Measurements from ENCODE around the gene RASAL2. TPM values are rescaled to one million over a fixed set of nuclear protein-coding genes. Genes with fewer than 3 reads are reported as not detected.

The RASAL2 gene
- total RNA-seq, 1 experiment from 2014 or later, result 22.2 TPM

- Histone ChIP-seq H4K5ac (ENCODE audit: insufficient read length, low read depth, low read length) (no peak overlapping the region), H3K9ac (ENCODE audit: extremely low read depth, insufficient read length, low read length) (no peak overlapping the region), H4K20me1 (ENCODE audit: control insufficient read depth, insufficient read depth, insufficient read length) (no peaks in the 10 kb centered on the region), H3K4me2 (ENCODE audit: insufficient read depth, insufficient read length, low read length) (no peak overlapping the region), H3K4me1 (ENCODE audit: insufficient read depth, low read length) (no peaks in the 10 kb centered on the region), H2BK120ac (ENCODE audit: low read depth, low read length, poor library complexity, severe bottlenecking) (no peak overlapping the region), H3K27me3 (ENCODE audit: insufficient read depth, low read length) (no peaks in the 10 kb centered on the region), H2BK15ac (ENCODE audit: low read depth, low read length) (no peak overlapping the region), H3K23ac (ENCODE audit: insufficient read length, low read depth, low read length) (no peak overlapping the region), H3K56ac (ENCODE audit: insufficient read length, low read depth, low read length) (no peak overlapping the region), H3K18ac (ENCODE audit: insufficient read length, low read depth, low read length) (no peak overlapping the region), H4K91ac (ENCODE audit: insufficient read length, low read depth, low read length) (no peak overlapping the region), H3K79me2 (ENCODE audit: insufficient read depth, low read length) (no peaks in the 10 kb centered on the region), H3K9me3 (ENCODE audit: control insufficient read depth, low read depth, low read length) (no peaks in the 10 kb centered on the region), H3K4ac (ENCODE audit: low read depth, low read length) (no peak overlapping the region), H2BK12ac (ENCODE audit: insufficient read length, low read depth, low read length) (no peak overlapping the region), H3K23me2 (ENCODE audit: insufficient read length, low read depth, low read length, poor library complexity, severe bottlenecking) (no peaks in the 10 kb centered on the region), H3K14ac (ENCODE audit: insufficient read depth, low read length) (no peak overlapping the region), H3T11ph (ENCODE audit: low read length) (no peak overlapping the region), H2BK20ac (ENCODE audit: low read depth, low read length, poor library complexity, severe bottlenecking) (no peak overlapping the region), H2AFZ (ENCODE audit: low read length) (no peak overlapping the region), H3K79me1 (ENCODE audit: insufficient read depth, low read depth, low read length, poor library complexity, severe bottlenecking) (no peaks in the 10 kb centered on the region), H3K27ac (ENCODE audit: insufficient read length, low read depth, low read length) (no peak overlapping the region), H4K8ac (replicated peaks; ENCODE audit: insufficient read length, low read depth, low read length) (no peak overlapping the region), H2BK5ac (ENCODE audit: insufficient read length, low read length) (no peak overlapping the region), H2AK5ac (ENCODE audit: insufficient read length, low read length) (no peak overlapping the region)
- TF ChIP-seq CTCF (conservative IDR thresholded peaks at IDR 0.05), result no peak
- no peak overlapping the region for H3K4me3 Mint-ChIP-seq
- peaks cover 4 to 6% of the 10 kb centered on the region in 2 experiments; a peak in 3 of 4 replicates for H3K4me1 Mint-ChIP-seq
- H3K36me3 Mint-ChIP-seq (ENCODE audit: insufficient read depth in 1 of 3, low read depth in 3 of 3), result peaks cover 13 to 30% (median 21%) of the 10 kb centered on the region in 3 experiments; a peak in 6 of 7 replicates
- no peak for DNase-seq
- H3K9me3 Mint-ChIP-seq, result no peaks in the 10 kb centered on the region
- H3K27me3 Mint-ChIP-seq (ENCODE audit: low read depth), result no peaks in the 10 kb centered on the region
- no peak overlapping the region for H3K27ac Mint-ChIP-seq
Measured at GRCh38 chr1:178467837-178468236, 373.9 kb downstream of the RASAL2 start.
